SK-N-SH treated with all-trans-retinoic acid at 6 μM for 48 hours (cell line): ENCODE measurements around the gene ZNF618.
"Not testable (repeated sequence)": the region's sequence is repeated elsewhere in the genome, so short reads cannot be mapped to it uniquely, and the experiment has no call there.

ENCODE experiments used
- ATAC-seq: fragments of 200-7000 bp; cut with Tn5 transposase; 3 replicates; pipeline ENCODE4 v1.9.1; 2020; ENCODE audit warnings: mild to moderate bottlenecking, moderate library complexity
- BACH2 ChIP-seq: fragments of 250-450 bp; sonication (Bioruptor Pico); IDR thresholded peaks from 2 replicates; pipeline ENCODE4 v1.9.0; 2021; ENCODE audit warnings: mild to moderate bottlenecking, borderline replicate concordance
- CREB5 ChIP-seq: fragments of 250-450 bp; sonication (Bioruptor Pico); IDR thresholded peaks from 2 replicates; pipeline ENCODE4 v1.5.1; 2020; ENCODE audit warnings: low read depth, mild to moderate bottlenecking, moderate library complexity
- CSDC2 ChIP-seq: fragments of 250-450 bp; sonication (Bioruptor Pico); IDR thresholded peaks from 2 replicates; pipeline ENCODE4 v1.5.0; 2020; ENCODE audit warnings: mild to moderate bottlenecking, moderate library complexity
- CSRNP3 ChIP-seq: fragments of 250-450 bp; sonication (Bioruptor Pico); IDR thresholded peaks from 2 replicates; pipeline ENCODE4 v1.5.1; 2021; ENCODE audit warnings: mild to moderate bottlenecking, moderate library complexity
- ESRRG ChIP-seq: fragments of 250-450 bp; sonication (Bioruptor Pico); IDR thresholded peaks from 2 replicates; pipeline ENCODE4 v1.6.1; 2021; ENCODE audit warnings: mild to moderate bottlenecking
- OSR1 ChIP-seq: fragments of 250-450 bp; sonication (Bioruptor Pico); IDR thresholded peaks from 2 replicates; pipeline ENCODE4 v1.8.0; 2022; ENCODE audit warnings: moderate library complexity, mild to moderate bottlenecking, inconsistent platforms
- POU6F1 ChIP-seq: fragments of 250-450 bp; sonication (Bioruptor Pico); IDR thresholded peaks from 2 replicates; pipeline ENCODE4 v1.8.0; 2021; ENCODE audit warnings: low read depth, mild to moderate bottlenecking, moderate library complexity, borderline replicate concordance
- PPARA ChIP-seq: fragments of 250-450 bp; sonication (Bioruptor Pico); IDR thresholded peaks from 2 replicates; pipeline ENCODE4 v1.5.0; 2020; ENCODE audit warnings: mild to moderate bottlenecking, borderline replicate concordance
- RARB ChIP-seq: fragments of 250-450 bp; sonication (Bioruptor Pico); IDR thresholded peaks from 2 replicates; pipeline ENCODE4 v1.8.0; 2021; ENCODE audit warnings: mild to moderate bottlenecking, moderate library complexity
- TCF4 ChIP-seq: fragments of 250-450 bp; sonication (Bioruptor Pico); IDR thresholded peaks from 2 replicates; pipeline ENCODE4 v1.8.0; 2021; ENCODE audit warnings: mild to moderate bottlenecking, moderate library complexity, borderline replicate concordance
- TOX ChIP-seq: fragments of 250-450 bp; sonication (Bioruptor Pico); IDR thresholded peaks from 2 replicates; pipeline ENCODE4 v1.8.0; 2021; ENCODE audit warnings: mild to moderate bottlenecking, moderate library complexity, borderline replicate concordance
- TSHZ2 ChIP-seq: fragments of 250-450 bp; sonication (Bioruptor Pico); IDR thresholded peaks from 2 replicates; pipeline ENCODE4 v1.5.0; 2020; ENCODE audit warnings: mild to moderate bottlenecking, moderate library complexity
- ZC3H10 ChIP-seq: fragments of 250-450 bp; sonication (Bioruptor Pico); IDR thresholded peaks from 2 replicates; pipeline ENCODE4 v1.5.1; 2021; ENCODE audit warnings: mild to moderate bottlenecking, moderate library complexity
- ZFP3 ChIP-seq: fragments of 250-450 bp; sonication (Bioruptor Pico); IDR thresholded peaks from 2 replicates; pipeline ENCODE4 v1.5.0; 2020; ENCODE audit warnings: mild to moderate bottlenecking, moderate library complexity
- ZFP30 ChIP-seq: fragments of 450-650 bp; formaldehyde crosslinking; IDR thresholded peaks from 2 replicates; pipeline ENCODE4 v1.5.0; 2022; ENCODE audit warnings: mild to moderate bottlenecking, moderate library complexity
- ZNF565 ChIP-seq: fragments of 450-650 bp; formaldehyde crosslinking; conservative IDR thresholded peaks from 2 replicates; pipeline ENCODE4 v1.5.0; 2020; ENCODE audit warnings: low read depth, mild to moderate bottlenecking, moderate library complexity
- ZNF70 ChIP-seq: fragments of 450-650 bp; formaldehyde crosslinking; IDR thresholded peaks from 2 replicates; pipeline ENCODE4 v1.5.0; 2020; ENCODE audit warnings: mild to moderate bottlenecking, moderate library complexity
- ZNF8 ChIP-seq: fragments of 450-650 bp; formaldehyde crosslinking; IDR thresholded peaks from 2 replicates; pipeline ENCODE4 v1.5.0; 2020; ENCODE audit warnings: mild to moderate bottlenecking, moderate library complexity

ZNF618 gene

GRCh38 chr9:114039484-114039883, 163.4 kb downstream of the ZNF618 start:
- TF ChIP-seq CSRNP3 (no peak), OSR1 (CRISPR knock-in tag) (no peak), ZFP30 (CRISPR knock-in tag) (no peak), TSHZ2 (CRISPR knock-in tag) (no peak), PPARA (CRISPR knock-in tag) (no peak), POU6F1 (CRISPR knock-in tag) (no peak), ZC3H10 (no peak), ZNF565 (CRISPR knock-in tag) (no peak), CREB5 (CRISPR knock-in tag) (no peak)
- ATAC-seq = no peak

GRCh38 chr9:114043660-114044059, 167.6 kb downstream of the ZNF618 start:
- ATAC-seq = not testable (repeated sequence)

GRCh38 chr9:114046237-114046755, 170.2 kb downstream of the ZNF618 start:
- TF ChIP-seq RARB (no peak), ZNF8 (CRISPR knock-in tag) (no peak), BACH2 (CRISPR knock-in tag) (no peak), POU6F1 (CRISPR knock-in tag) (no peak), CSRNP3 (no peak), ZNF70 (CRISPR knock-in tag) (no peak), ZNF565 (CRISPR knock-in tag) (no peak), ZFP3 (CRISPR knock-in tag) (no peak), ESRRG (no peak), TOX (CRISPR knock-in tag) (no peak)

GRCh38 chr9:114046875-114047274, 170.8 kb downstream of the ZNF618 start:
- no peak for ATAC-seq
- TF ChIP-seq RARB (no peak), ZFP30 (CRISPR knock-in tag) (no peak), TCF4 (CRISPR knock-in tag) (no peak), CSRNP3 (no peak), BACH2 (CRISPR knock-in tag) (no peak), ZNF8 (CRISPR knock-in tag) (no peak), OSR1 (CRISPR knock-in tag) (no peak), TOX (CRISPR knock-in tag) (no peak), TSHZ2 (CRISPR knock-in tag) (no peak), CSDC2 (no peak)

More at GRCh38 chr9:114046237-114046755, 170.2 kb downstream of the ZNF618 start:
- ATAC-seq = no peak
